GM21390 (cell line): ENCODE results near the gene EID2B.

Source experiments
- ATAC-seq: cut with Tn5 transposase; IDR thresholded peaks from one replicate; pipeline ENCODE4 v1.9.1; 2021; ENCODE audit not compliant: unreplicated experiment

EID2B gene

GRCh38 chr19:39533003-39533512, 406 bp upstream of the EID2B start:
- peak; percentile 6 for ATAC-seq

DNA sequence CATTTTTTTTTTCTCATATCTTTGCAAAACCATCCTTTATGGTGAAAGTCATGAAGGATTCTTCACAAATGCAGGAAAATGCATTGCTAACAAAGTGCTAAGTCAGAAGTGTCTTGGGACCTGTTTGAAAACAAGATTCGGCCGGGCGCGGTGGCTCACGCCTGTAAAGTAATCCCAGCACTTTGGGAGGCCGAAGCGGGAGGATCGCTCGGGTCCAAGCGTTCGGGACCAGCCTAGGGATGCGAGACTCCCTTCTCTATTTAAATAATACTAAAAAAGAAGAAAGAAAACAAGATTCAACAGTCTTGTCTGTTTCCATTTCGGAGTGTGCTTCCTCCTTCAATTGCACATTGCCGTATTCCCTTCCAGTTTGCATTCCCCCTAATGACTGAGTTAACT, 819 bp downstream of the EID2B start:
- no peak for ATAC-seq

DNA sequence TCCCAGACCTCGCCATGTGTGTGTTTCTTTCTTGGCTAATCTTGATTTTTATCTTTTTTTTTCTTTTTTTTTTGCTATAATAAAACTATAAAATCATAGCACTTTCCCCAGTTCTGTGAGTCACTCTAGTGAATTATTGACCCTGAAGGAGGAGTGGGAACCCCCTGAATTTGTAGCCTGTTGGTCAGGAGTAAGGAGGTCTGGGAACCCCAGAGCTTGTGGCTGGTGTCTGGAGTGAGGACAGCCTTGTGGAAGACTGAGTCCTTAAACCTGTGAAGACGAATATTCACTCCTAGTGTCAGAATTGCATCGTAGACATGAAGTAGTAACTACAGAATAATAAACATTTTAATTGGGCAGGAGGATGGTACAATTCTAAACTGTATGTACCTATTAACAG, 7.4 kb downstream of the EID2B start:
- ATAC-seq: no peak

DNA sequence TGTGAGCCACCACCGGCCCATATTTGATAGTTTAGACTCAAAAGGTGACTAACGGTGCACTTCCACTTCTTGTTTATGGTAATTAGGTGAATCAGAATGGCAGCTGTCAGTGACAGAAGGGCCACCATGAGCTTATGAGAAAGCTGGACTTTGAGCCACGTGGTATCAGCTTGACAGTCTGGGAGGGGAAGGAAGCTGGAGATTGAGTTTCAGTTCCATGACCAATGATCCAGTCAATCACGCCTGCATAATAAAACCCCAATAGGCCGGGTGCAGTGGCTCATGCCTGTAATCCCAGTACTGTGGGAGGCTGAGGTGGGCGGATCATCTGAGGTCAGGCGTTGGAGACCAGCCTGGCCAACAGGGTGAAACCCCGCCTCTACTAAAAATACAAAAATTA, 8.2 kb downstream of the EID2B start:
- ATAC-seq: no peak

GRCh38 chr19:39520541-39521484, 11.8 kb downstream of the EID2B start:
- ATAC-seq: no peak

DNA sequence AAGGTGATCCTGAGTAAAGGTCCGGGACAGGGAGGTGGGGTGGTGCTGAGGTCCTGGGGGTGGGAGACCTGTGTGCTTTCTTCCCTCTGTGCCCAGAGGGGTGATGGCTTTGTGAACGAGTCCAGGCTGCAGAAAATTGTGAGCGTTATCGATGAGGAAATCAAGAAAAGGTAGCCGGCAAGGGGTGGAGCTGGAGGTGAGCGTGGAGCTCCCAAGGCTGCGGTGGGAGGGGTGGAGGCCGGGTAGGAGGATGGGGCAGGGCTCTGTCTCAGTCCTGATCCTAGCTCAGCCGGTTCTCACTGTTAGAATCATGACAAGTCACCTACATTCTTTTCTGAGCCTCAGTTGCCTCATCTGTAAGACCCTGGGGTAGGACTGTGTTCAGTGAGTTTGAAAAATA, 13.7 kb downstream of the EID2B start:
- ATAC-seq: no peak

- ATAC-seq: no peak
These were observed 14.2 kb downstream of the EID2B start for GRCh38 chr19:39518458-39518857.

- no peak for ATAC-seq
These were observed 15.2 kb downstream of the EID2B start for GRCh38 chr19:39517432-39517831.

GRCh38 chr19:39516270-39516669, 16.4 kb downstream of the EID2B start:
- ATAC-seq: no peak

- ATAC-seq: no peak
These were observed 17.0 kb downstream of the EID2B start for GRCh38 chr19:39515551-39516191.

DNA sequence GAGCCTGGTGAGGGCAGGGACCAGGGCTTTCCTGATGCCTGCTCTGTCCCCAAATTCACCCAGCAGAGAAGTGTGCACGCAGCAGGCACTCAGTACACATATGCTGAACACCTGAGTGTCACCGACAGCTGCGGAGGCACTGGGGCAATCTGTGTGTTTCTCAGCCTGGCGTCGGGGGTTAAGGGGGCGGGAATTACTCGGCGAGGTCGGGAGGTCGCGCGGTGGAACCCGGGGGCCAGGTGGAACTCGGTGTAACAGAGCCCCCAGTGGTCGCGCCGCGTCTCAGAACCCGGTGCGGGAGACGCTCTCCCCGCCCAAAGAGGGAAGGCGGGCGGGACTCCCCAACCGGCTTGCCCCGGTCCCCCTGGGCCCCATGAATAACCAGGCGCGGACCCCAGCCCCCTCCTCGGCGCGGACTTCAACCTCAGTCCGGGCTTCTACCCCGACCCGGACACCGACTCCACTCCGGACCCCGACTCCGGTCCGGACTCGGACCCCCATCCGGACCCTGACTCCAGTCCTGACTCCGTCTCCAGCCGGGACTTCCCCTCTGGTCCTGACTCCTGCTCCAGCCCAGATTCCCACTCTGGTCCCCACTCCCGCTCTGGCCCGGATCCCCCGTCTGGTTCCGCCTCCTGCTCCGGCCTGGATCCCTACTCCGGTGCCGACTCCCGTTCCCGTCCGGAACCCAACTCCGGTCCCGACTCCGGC, 17.7 kb downstream of the EID2B start, which contains the start of gene SELENOV:
SELENOV (plus strand) TSS at position 300 of the 711 bp plus-strand sequence; CDS start at position 374, 74 bp downstream.
- no peak for ATAC-seq

DNA sequence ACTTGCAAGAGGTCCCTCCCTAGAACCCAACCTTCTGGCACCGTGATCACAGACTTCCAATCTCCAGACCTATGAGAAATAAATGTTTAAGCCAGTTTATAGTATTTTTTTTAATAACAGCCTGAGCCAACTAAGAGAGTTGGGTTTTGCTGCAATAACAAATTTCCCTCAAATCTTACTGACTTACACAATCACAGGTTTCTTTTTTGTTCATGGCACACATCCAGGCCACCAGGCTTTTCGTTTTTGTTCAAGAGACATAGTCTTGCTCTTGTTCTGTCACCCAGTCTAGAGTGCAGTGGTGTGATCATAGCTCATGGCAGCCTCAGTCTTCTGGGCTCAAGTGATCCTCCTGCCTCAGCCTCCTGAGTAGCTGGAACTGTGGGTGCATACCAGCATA, 19.7 kb downstream of the EID2B start:
- ATAC-seq: no peak

GRCh38 chr19:39509233-39509632, 23.4 kb downstream of the EID2B start:
- no peak for ATAC-seq

- no peak for ATAC-seq
These were observed 24.0 kb downstream of the EID2B start for GRCh38 chr19:39508629-39509028.

DNA sequence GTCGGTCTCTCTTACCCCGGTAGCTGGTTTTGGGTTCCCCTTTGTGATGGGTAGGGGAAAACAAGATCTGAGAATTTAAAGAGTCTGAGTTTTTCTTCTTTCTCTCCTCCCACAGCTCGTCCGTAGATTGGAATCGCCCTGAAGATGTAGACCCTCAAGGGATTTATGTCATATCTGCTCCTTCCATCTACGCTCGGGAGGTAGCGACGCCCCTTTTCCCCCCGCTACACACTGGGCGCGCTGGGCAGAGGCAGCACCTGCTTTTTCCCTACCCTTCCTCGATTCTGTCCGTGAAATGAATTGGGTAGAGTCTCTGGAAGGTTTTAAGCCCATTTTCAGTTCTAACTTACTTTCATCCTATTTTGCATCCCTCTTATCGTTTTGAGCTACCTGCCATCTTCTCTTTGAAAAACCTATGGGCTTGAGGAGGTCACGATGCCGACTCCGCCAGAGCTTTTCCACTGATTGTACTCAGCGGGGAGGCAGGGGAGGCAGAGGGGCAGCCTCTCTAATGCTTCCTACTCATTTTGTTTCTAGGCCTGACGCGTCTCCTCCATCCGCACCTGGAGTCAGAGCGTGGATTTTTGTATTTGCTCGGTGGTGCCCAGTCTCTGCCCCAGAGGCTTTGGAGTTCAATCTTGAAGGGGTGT, 24.8 kb downstream of the EID2B start:
- no peak for ATAC-seq

DNA sequence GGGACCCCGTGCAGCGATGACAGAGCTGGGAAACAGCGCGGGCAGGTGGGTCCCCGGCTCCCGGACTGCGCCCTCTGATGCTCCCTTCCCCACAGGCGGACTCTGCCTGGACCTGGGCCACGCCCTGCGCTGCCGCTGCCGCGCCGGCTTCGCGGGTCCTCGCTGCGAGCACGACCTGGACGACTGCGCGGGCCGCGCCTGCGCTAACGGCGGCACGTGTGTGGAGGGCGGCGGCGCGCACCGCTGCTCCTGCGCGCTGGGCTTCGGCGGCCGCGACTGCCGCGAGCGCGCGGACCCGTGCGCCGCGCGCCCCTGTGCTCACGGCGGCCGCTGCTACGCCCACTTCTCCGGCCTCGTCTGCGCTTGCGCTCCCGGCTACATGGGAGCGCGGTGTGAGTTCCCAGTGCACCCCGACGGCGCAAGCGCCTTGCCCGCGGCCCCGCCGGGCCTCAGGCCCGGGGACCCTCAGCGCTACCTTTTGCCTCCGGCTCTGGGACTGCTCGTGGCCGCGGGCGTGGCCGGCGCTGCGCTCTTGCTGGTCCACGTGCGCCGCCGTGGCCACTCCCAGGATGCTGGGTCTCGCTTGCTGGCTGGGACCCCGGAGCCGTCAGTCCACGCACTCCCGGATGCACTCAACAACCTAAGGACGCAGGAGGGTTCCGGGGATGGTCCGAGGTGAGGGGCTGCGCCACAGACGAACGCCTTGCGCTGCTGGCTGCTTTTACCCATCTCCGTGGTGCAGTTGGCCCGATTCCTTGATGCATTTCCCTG, 25.5 kb downstream of the EID2B start:
- no peak for ATAC-seq

DNA sequence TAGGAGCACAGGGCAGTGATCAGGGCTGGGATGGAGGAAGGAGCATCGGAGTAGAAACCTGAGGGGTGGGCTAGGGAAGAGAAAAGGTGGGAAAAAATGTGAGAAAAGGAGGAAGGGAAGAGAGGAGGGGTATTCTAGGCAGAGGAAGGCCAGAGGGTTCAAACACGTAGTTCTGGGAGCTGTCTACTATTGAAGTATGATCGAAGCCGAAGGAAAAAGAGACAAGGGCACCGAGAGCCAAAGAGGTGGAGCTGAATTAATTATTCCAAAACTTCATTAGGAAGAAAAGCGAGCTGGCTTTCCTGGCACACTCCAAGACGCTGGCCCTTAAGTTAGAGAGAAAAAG, 26.1 kb downstream of the EID2B start:
- ATAC-seq: no peak

- ATAC-seq: no peak
These were observed 29.8 kb downstream of the EID2B start for GRCh38 chr19:39502640-39503417.

DNA sequence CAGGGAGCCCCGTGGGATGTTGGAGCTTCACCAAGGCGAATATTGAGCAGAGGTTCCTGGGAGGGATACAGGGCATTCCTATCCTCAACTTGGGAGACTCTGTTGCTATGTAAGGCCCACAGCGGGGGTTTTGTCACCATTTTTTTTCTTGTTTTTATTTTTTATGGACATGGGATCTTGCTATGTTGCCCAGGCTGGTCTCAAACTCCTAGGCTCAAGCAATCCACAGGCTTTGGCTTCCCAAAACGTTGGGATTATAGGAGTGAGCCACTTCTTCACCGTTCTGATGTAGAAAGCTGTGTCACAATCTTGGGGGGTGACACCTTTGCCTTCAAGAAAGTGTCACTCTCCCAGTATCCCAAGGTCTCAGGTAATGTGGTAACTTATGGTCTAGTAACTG, 31.3 kb downstream of the EID2B start:
- ATAC-seq: no peak
